Activated gamma-delta T cell treated with Interleukin-2 at 50 U/mL for 16 hours (primary cell): ENCODE data around the gene BMP2K.

Source experiments
- DNase-seq: peaks from one replicate; pipeline ENCODE4 v3.0.0-alpha.2; 2020

Gene BMP2K

GRCh38 chr4:78765432-78766006, 10.6 kb upstream of the BMP2K start:
- no peak for DNase-seq

- no peak for DNase-seq
Measured at GRCh38 chr4:78766026-78766425, 10.1 kb upstream of the BMP2K start.

- no peak for DNase-seq
Measured at GRCh38 chr4:78766650-78767049, 9.5 kb upstream of the BMP2K start.

- DNase-seq = no peak
Measured at GRCh38 chr4:78767350-78767749, 8.8 kb upstream of the BMP2K start.

- no peak for DNase-seq
Measured at GRCh38 chr4:78768452-78769180, 7.5 kb upstream of the BMP2K start.

- no peak for DNase-seq
Measured at GRCh38 chr4:78770091-78770642, 6.0 kb upstream of the BMP2K start.

- DNase-seq = no peak
Measured at GRCh38 chr4:78772526-78773091, 3.5 kb upstream of the BMP2K start.

GRCh38 chr4:78774417-78774816, 1.7 kb upstream of the BMP2K start:
- DNase-seq = no peak

- peak; percentile 81 for DNase-seq
Measured at GRCh38 chr4:78775303-78776078, 659 bp upstream of the BMP2K start.

- peak; percentile 54 for DNase-seq
Measured at GRCh38 chr4:78776729-78777575, 802 bp downstream of the BMP2K start.

- no peak for DNase-seq
Measured at GRCh38 chr4:78777576-78777940, 1.4 kb downstream of the BMP2K start.

- no peak for DNase-seq
Measured at GRCh38 chr4:78778530-78778929, 2.4 kb downstream of the BMP2K start.

- no peak for DNase-seq
Measured at GRCh38 chr4:78779280-78779679, 3.1 kb downstream of the BMP2K start.

GRCh38 chr4:78780093-78780492, 3.9 kb downstream of the BMP2K start:
- no peak for DNase-seq

- no peak for DNase-seq
Measured at GRCh38 chr4:78781139-78781538, 5.0 kb downstream of the BMP2K start.

- DNase-seq = no peak
Measured at GRCh38 chr4:78781924-78782323, 5.8 kb downstream of the BMP2K start.

- DNase-seq = no peak
Measured at GRCh38 chr4:78784236-78784865, 8.2 kb downstream of the BMP2K start.

GRCh38 chr4:78787392-78788006, 11.3 kb downstream of the BMP2K start:
- no peak for DNase-seq

- no peak for DNase-seq
Measured at GRCh38 chr4:78788007-78788889, 12.1 kb downstream of the BMP2K start.
